ENCODE measurements around the gene KCNAB3.
"Not testable (repeated sequence)": the region's sequence is repeated elsewhere in the genome, so short reads cannot be mapped to it uniquely, and the experiment has no call there.

Gene KCNAB3

DNA sequence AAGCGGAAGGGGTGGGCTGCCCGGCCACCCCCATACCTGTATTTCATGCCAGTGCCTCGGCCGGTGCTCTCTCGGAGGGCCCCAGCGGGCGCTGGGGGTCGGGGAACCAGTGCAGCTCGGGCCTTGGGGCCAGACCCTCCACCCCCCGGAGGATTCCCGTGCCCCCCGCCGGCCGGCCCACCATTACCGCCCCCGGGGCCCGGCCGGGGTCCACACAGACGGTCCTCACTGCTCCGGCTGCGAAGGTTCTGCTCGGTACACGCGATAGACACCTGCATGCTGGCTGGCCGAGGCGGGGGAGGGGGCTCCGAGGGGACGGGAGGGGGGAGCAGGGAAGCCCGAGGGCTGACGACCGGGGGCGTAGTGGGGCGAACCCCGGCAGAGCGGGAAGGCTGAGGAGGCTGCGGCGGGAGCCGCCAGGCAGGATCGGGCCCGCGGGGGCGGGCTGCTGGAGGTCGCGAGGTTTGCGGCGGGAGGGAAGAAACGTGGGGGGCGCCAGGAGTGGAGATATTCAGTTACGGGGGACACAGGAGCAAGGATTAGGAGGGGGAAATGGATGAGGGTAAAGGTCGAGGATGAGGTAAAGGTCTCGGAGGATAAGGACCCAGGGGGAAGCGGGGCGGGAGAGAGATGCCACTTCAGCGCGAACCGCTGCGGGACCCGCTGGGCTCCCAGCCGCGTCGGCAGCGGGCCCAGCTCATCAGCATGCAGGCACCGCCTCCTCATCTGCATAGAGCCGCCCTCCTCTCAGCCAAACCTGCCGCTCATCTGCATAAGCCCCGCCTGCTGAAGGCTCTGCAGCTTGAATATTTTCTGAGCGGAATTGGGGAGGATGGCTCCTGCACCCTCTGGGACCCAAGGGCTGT is at the start of gene KCNAB3:
Gene KCNAB3, minus strand, starts transcription at position 699 of the 866 bp plus-strand sequence. Its CDS starts 421 bp downstream, at position 278.
- DNase-seq, result no peak

- DNase-seq, result no peak
Measured at GRCh38 chr17:7977805-7978204, 48.1 kb upstream of the KCNAB3 start.

DNA sequence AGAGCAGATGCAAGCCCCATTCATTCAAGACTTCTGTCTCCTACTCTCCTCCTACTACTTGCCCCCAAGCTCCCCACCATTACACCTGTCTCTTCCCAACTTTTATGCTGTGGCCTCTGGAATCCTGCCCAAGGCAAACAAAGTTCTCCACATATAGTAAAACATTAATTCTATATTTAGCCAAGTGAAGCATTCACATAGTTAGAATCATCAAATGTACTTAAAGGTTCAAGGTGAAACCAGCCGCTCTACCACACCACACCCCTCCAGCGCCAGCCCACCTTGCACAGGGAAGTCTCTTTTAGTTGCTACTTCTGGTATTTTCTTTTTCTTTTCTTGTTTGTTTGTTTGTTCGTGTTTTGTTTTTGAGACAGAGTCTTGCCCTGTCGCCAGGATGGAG is 47.4 kb upstream of the KCNAB3 start:
- DNase-seq, result no peak

DNA sequence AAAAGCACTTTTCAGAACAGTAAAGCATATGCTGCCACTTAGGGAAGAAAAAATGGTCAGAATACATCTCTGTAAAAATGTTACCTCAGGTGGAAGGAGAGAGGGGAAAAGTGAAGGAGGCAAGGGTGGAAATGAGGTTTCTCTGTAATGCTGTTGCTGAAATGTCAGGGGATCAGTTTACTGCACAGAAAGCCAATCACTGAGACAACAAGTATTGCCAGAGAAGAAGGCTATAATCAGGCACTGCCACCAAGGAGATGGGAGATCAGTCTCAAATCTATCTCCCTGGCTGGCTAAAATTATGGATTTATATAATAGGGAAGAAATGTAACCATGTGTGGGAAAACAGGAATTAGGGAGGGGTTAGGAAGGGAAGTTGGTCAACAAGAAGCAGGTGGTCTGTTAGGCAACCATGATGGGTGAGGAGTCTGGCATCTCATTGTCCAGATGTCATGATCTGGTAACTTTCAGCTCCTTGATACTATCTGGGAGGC is 45.0 kb upstream of the KCNAB3 start:
- no peak for DNase-seq

- no peak for DNase-seq
Measured at GRCh38 chr17:7972131-7972785, 42.6 kb upstream of the KCNAB3 start.

DNA sequence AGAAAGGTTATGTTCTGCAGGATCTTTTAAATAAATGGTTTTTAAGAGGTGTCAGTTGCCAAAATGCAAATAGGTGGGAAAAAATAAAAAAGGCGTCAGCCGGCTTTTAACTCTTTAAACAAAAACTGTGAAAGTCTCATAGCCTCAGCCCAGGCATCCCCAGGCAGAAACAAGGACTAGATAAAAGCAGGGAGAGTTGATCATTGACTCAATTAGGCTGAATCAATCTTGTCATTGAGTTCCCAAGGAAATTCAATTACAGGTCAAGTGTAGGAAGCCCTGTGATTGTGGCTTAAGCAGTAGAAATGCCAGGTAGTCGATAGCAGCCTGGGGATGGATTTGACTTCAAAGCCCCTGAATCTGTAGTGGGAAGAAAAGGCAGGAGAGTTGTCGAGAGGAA is 42.0 kb upstream of the KCNAB3 start:
- no peak for DNase-seq

- DNase-seq, result no peak
Measured at GRCh38 chr17:7969433-7969832, 39.8 kb upstream of the KCNAB3 start.

DNA sequence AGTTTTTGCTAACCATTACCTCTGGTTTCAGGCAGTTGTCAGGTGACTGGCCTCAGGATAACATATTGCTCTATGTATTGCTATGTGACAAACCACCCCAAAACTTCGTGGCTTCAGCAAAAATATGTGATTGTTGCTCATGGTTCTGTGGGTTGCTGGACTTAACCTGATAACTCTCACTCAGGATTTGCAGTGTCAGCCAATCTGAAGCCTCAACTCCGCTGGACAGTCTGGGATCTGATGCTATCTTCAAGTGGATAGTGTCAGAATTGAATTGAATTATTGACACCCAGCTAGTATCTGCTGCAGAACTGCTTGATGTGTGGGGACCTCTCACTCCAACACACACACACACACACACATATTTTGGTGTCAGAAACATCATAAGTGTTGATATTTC is 38.1 kb upstream of the KCNAB3 start:
- no peak for DNase-seq

- DNase-seq, result no peak
Measured at GRCh38 chr17:7961421-7961820, 31.8 kb upstream of the KCNAB3 start.

DNA sequence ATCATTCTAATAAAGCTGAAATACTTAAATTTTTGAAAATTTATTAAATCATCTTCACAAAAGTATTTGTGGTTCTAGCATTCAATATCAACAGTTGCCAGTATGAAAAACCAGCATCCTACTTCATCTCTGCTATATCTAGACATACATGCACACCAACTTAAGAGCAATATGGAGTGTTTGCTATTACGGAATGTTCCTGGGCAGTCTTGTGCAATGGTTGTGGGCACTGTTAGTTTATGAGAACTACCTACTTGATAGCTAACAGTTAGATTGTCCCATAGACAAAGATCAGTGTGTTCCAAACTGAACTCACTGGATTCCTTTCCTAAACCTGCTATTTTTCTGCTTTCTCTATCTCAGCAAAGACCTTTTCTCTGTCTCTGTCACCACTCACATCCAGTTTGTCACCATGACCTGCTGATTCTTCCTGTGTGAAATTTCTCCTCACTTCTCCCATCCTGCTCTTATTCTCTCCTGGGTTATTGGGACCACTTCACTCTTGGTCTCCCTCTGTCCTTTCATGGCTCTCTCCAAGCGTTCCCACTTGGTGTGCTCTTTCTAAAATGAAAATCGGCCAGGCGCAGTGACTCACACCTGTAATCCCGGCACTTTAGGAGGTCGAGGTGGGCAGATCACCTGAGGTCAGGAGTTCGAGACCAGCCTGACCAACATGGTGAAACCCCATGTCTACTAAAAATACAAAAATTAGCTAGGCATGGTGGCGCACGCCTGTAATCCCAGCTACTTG is 30.0 kb upstream of the KCNAB3 start:
- DNase-seq, result no peak

DNA sequence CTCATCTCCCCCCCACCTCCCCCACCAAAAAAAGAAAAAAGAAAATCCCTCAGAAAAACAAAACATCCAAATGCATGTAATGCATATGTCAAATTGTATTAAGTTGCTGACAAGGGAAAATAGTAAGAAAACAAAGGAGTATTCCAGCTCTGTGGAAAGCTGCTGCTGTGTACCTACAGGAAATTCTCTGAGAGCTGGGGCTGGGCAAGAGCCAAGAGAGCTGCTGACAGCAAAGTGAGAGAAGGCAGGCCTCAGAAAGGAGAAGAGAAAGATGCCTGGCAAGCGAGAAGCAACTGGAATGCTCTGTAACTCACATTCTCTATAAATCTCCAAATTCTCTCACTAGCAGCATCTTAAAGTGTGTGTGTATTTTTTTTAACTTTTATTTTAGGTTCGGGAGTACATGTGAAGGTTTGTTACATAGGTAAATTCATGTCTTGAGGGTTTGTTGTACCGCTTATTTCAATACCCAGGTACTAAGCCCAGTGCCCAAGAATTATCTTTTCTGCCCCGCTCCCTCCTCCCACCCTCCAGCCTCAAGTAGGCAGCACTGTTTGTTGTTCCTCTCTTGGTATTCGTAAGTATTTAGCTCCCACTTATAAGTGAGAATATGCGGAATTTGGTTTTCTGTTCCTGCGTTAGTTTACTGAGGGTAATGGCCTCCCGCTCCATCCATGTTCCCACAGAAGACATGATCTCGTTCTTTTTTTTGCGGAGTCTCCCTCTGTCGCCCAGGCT is 26.7 kb upstream of the KCNAB3 start:
- DNase-seq, result no peak

GRCh38 chr17:7955414-7956227 is 26.0 kb upstream of the KCNAB3 start:
- DNase-seq, result no peak

- not testable (repeated sequence) for DNase-seq
Measured at GRCh38 chr17:7953266-7953665, 23.6 kb upstream of the KCNAB3 start.

GRCh38 chr17:7951143-7951792 is 21.6 kb upstream of the KCNAB3 start:
- DNase-seq, result no peak

- no peak for DNase-seq
Measured at GRCh38 chr17:7950578-7950977, 20.9 kb upstream of the KCNAB3 start.

DNA sequence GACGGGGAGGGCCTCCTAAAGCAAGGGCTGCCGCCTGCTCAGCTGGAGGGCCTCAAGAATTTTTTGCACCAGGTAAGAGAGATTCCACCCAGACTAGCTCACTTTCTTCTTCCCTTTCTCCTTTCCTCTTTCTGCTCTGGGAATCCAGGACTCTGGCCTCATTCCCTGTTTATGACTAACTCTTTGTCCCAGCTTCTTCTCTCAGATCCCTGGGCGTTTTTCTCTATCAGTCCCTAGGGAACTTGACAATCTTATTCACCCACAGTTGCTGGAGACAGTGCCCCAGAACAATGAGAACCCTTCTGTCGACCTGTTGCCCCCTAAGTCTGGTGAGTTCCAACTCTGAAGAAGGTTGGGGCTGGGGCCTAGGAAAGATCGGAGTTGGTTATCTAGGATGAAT is 18.0 kb upstream of the KCNAB3 start:
- DNase-seq, result no peak

GRCh38 chr17:7946441-7946840 is 16.8 kb upstream of the KCNAB3 start:
- no peak for DNase-seq

- DNase-seq, result no peak
Measured at GRCh38 chr17:7945651-7946050, 16.0 kb upstream of the KCNAB3 start.

DNA sequence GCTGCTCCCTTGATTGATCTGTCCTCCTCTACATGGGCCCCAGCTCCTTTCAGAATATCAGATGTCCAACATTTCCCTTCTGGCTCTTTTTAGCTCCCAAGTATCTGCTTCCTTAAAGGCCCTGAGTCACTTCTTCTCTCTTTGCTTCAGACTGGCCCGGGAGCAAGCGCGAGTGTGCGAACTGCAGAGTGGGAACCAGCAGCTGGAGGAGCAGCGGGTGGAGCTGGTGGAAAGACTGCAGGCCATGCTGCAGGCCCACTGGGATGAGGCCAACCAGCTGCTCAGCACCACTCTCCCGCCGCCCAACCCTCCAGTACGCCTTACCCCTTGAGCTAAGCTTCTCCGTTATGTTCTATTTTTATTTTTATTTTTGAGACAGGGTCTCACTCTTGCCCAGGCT is 14.7 kb upstream of the KCNAB3 start:
- DNase-seq, result no peak

- DNase-seq, result no peak
Measured at GRCh38 chr17:7943291-7943690, 13.6 kb upstream of the KCNAB3 start.

- DNase-seq, result no peak
Measured at GRCh38 chr17:7940743-7941142, 11.1 kb upstream of the KCNAB3 start.

Data from NCI-H510A treated with DMSO at 0.1 percent for 48 hours (cell line).